SHP77 treated with DMSO at 0.1 percent for 48 hours (cell line): ENCODE results near the gene PRDM16.

Source experiments
- DNase-seq: peaks from one replicate; lab custom pipeline; 2025; lab: John Stamatoyannopoulos, UW

The PRDM16 gene

DNA sequence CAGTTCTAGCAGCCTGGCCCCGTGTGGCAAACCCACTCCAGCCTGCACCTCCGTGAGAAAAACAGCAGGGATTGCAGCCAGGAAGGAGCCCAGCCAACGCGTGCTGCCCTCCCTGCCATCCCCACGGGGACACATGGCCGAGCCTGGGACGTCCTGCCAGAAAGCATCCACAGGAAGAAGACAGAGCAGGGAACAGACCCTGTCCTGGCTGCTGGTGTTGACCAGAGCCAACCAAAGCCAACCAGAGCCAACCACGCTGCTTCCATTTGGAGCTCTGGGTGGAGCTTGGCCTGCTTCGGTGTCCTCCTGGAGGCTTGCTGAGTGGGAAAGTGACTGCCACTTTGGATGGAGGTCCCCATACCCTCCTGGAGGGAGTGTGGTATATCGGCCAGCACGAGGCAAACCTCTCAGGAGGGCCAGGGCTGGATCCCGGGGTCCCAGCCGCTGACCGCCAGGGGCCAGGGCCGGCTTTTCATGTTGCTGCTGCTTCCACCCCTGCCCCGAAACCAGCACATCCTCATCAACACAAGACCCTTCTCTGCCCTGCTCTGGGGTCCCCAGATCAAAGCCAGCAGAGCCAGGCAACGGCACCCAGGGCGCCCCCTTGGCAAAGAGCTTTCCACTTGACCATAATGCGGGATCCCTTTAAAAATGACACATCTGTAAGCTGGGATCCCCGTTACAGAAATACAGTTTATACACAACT lies 304.9 kb downstream of the PRDM16 start:
- no peak for DNase-seq

DNA sequence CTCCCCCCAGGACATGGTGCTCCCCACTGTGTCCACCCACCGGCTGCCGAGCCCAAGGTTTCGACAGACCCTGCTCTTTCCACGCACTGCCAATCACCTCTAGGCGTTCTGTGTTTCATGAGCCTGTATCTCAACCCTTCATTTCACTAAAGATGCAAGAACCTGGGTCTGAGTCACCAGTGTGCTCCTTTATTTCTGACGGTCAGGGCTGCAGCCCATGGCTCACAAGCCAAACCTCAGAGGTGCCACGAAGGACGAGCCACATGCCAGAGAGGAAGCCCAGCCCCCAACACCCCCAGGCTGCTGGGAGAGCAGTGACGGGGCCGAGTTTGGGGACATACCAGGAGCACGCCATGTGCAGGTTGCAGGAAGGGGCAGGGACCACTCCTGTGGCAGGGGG lies 306.2 kb downstream of the PRDM16 start:
- no peak for DNase-seq

DNA sequence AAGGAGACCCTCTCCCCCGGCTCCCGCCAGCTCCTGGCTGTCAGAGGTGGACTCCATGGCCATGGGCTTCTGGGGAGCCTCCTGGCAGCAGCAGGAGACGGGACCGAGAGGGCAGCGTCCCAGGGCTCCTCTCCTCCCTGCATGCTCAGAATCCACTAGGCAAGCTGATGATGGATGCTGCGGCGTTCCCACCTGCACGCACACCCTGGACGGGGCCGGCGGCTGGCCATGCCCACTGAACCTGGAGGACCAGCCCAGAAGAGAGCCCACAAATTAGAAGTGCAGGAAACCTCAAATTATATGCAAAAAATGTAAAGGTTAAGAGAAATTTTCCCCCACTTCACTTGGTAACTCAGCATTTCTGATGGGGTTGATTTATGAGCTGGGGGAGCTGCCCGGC lies 308.2 kb downstream of the PRDM16 start:
- no peak for DNase-seq

DNA sequence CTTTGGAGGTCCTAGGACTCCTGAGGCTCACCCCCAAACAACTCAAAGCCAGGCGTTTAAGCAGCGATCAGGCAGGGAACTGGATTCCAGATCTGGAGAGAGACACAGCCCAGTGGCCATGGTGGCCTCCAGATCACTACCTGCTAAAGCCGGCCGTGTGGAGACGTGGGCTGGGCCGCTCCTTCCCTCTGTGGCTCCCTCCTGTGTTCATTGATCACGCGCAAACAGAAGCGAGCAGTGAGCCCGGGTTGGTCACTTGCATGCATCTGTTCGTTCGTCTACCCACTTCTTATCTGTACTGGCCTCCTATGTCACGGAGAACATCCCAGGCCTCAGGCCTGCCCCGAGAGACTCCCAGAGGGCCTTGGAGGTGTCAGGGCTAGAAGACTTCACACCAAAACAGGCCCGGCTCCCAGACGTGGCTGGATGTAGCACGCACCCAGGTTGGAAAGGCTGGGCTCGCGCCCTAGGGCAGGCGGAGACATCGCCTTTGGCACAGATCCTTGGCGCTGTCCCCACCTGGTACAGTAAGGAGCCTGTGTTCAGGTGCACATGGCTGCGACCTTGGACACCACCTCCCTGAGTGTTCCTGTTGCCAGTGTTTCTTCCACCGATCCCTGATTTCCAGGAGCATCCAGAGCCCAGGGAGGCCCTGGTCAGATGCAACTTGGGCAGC lies 308.7 kb downstream of the PRDM16 start:
- DNase-seq, result no peak

DNA sequence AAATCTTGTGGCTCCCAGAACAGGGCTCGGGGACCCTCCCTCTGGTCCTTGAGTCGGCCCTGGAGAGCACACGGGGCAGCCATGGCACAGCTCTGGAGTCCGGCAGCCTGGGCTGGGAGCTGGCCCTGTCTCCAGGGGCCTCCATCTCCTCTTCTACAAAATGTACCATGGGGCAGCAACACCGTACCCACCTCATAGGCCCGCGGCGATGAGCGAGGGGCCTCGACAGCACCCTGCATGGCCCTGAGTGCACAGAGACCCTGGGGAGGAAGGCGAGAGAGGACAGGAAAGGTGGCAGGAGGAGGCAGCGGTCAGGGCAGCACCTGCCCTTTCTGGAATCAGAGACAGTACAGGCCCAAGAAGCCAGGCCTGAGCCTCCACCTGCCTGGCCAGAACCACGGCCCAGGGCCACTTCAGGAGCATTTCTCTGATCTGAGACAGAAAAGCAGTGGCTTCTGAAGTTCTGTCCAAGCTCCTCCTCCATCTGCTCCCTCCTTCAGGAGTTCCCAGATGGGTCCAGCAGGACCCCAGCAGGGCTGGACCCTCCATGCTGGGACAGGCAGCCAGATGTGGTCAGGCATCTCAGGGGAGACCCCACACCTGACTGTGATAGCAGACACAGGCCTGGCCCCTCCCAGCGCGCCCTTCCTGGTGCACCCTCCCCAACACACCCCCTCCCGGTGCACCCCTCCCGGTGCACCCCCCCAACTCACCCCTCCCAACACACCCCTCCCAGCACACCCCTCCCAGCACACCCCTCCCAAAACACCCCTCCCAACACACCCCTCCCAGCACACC lies 309.6 kb downstream of the PRDM16 start:
- DNase-seq, result no peak

DNA sequence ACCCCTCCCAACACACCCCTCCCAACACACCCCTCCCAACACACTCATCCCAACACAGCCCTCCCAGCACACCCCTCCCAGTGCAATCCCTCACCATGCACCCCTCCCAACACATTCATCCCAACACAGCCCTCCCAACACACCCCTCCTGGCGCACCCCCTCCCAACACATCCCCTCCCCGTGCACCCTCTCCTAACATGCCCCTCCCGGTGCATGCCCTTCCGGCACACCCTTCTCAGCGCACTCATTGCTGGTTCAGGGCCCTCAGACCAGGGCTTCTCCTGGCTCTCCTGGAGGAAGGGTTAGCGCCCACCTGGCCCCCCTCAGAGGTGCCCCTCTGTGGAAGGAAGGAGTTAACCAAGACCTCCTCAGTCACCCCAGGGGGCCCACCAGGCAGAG lies 310.9 kb downstream of the PRDM16 start:
- no peak for DNase-seq

DNA sequence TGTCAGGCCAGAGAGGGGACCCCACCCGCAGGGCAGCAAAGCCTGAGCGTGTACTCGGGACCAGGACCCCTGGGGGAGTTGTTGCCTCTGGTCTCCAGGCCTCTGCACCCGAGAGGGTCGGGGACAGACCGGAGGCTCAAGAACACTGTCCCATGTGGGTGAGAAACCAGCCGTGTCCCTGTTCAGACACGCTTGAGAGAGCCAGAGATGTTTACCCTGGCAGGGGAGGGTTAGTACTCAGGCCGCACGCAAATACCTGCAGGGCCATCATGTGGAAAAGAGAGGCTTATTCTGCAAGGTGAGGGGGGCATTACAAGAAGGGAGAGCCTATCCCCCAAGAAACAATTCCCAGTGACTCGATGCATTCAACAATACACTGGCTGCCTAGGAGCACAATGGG lies 311.5 kb downstream of the PRDM16 start:
- no peak for DNase-seq

DNA sequence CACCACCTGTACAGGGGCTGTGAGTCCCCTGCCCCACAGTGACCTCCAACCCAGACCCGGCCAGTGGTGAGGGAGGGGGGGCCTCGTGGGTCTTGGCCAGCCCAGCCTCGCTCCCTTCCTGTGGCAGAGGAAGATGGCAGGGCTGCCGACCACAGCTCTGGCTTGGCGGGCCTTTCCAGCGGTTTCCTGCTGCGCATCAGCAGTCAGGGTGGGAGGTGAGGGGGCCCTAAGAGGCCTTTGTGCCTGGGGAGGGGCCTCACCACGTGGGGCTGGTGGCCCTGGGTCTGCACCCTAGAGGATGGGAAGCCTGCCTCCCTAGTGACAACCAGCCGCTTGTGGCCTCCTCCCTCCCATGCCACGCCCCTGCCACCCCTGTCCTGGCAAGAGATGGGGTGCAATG lies 312.9 kb downstream of the PRDM16 start:
- no peak for DNase-seq

DNA sequence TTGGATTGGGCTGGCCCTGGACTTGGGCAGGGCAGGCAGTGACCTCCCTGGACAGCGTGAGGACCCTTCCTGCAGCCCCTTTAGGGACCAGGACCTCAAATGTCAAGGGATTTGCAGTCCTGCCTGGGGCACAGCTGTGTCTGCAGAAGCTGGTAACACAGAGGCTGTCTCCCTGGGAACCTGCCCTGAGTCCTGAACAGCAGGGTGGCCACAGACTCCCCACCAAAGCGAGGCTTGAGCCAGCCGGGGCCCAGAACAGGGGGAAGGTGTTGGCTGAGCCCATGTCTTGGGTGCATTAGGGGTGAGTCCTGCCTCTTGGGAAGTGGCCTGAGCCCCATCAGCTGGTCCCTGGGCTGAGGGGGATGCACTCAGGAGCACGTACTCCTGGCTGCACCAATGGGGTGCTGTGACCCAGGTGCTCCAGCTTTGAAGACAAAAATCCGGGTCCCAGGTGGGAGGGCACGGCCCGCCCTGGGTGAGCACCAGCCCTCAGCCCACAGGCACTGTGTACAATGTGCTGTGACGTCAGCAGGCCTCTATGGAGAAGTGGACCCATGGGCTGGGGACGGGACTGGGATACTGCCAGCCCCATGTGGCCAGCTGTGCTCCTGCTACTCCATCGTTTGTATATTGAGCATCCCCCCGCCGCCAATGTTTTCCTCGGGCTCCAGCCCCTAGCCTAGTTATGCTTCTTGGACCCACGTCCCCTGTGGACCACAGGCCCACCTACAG lies 313.5 kb downstream of the PRDM16 start:
- DNase-seq, result no peak

DNA sequence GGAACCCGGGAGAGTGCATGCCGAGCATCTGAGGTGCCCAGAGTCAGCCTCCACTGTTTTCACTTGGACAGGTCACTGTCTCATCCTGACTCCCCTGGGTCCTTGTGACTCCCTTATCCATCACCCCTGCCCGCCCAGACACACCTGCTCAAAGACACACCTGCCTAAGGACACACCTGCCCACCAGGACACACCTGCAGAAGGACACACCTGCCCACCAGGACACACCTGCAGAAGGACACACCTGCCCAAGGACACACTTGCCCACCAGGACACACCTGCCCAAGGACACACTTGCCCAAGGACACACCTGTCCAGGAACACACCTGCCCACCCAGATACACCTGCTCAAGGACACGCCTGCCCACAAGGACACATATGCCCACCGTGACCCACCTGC lies 314.7 kb downstream of the PRDM16 start:
- no peak for DNase-seq

DNA sequence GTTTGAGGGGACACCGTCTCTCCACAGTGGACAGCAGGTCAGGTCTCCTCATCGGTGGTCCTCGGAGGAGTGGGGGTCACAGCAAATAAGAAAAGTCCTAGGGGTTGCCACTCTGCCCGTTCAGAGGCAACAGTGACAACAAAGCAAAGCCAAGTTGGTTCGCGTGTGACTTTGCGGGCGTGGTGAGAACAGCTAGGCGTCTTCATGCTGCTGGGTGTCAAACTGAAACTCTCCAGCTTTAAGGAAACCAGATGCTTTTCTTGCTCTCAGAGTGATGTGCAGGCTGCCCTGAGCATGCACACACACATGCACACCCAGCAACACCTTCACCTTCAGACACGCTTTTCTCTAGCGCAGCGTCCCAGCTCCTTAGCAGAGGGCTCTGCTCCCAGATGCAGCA lies 315.4 kb downstream of the PRDM16 start:
- DNase-seq, result no peak

DNA sequence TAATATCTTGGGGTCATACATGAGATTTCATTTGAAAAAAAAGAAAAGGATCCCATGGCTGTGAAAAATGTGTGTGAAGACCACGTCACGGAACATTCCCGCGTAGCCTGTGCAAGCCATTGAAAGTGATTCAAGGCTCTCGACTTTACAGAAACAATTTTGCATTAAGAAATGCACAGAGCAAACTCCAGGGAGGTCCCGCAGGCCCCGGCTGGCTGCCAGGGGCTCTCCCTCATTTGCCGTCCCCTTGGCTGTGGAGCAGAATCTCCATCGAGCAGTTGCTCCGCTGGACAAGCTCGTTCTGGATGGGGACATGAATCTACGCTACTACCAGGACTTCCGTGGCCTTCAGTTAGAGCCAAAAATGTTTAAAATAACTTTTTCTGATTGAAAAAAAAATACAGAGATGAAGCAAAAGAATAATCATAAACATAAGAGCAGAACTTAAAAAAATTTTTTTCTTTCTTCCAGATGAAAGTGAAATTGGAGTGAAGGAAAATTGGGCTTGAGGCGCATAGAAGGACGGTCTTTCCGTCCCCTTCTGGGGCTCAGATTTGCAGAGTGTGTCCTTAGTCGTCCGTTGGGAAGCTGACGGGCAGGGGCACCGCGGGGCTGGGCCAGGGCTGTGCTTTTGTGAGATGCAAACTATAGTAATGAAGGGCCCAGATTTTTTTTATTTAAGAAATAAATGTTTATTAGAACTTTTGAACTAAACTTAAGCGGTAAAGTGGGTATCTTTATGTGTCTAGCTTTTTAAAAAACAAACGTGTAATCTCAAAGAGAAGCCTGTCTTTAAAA lies 317.4 kb downstream of the PRDM16 start:
- DNase-seq, result no peak

DNA sequence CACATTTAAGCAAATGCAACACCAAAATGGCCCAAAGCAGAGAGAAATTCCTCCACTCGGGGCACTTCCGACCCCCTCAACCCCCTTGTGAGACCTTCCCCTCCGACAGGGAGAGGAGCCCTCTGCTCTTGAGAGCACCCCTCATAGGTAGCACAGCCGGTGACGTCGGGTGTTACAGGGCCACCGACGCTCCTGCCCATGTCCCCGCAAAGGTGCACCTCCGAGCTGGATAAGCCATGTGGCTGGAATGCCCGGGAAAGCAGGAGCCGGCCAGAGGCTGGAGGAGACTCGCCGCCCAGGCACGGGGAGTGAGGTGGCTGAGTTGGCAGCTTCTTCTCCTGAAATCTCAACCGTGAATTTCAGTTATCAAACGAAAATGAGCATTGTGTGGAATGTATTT lies 318.4 kb downstream of the PRDM16 start:
- no peak for DNase-seq

DNA sequence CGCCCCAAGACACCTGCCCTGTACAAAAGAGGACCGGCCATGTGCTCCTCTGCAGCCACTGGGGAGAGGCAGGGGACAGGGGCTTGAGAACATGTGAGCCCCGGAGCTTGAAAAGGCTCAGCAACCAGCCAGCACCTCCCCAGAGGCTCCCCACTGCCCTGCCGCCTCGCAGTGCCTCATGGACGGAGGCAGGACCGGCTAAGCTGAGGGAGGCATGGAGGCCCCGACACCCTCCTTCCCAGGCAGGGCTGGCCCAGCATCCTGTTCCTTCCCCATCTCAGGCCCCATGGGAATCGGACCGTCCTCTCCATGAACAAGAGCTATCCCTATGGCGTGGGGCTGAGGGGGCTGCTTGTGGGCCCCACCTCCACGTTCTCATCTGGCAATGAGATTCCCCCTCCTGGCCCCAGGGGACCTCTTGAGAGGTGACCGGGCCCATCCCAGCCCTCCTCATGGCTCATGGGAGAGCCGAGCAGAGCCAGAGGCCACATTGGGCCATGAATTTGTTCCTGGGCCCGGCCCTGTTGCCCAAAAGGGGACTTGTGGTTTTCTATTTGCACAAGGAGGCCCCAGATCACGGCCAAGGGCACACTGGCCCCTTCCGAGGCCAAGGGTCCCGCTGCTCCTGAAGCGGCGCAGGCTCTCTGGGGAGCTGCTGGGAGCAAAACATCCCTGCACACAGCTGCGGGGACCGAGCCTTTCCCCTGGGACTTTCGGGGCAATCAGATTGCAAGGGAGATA lies 320.3 kb downstream of the PRDM16 start:
- DNase-seq, result no peak

DNA sequence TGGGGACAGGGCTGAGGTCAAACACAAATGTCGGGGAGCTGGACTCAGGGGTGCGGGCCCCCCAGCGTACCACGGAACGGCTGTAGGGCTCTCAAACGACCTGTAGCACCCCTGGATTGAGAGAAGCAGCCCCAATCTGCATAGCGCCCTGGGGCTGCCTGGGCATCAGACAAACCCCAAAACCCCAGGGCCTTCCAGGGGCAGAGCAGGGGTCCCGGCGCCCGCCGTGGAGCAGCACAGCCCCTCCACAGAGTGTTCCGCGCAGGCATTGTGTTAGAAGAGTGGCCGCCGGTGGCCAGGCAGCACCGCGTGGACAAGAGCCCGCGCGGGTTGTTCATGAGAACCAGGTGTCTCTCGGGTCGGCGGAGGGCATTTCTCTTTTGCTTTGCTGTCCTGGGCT lies 321.3 kb downstream of the PRDM16 start:
- DNase-seq, result no peak

DNA sequence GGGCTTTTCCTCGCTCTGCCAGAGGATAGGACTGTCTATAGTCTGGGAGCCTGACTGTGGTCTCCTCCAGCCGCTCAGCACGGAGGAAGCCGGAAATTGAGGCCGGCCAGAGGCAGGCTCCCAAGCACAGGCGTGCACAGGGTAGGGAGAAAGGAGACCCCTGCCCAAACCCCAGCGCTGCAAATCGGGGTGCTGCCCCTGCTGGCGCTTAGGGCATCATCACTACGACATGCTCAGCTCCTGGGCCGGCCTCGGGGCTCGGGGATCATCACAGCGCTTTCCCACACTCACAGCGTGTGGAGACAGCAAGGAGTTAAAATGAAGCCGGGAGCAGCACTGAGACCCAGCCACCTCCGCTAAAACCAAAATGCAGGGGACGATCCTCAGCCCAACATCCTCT lies 322.7 kb downstream of the PRDM16 start:
- no peak for DNase-seq

DNA sequence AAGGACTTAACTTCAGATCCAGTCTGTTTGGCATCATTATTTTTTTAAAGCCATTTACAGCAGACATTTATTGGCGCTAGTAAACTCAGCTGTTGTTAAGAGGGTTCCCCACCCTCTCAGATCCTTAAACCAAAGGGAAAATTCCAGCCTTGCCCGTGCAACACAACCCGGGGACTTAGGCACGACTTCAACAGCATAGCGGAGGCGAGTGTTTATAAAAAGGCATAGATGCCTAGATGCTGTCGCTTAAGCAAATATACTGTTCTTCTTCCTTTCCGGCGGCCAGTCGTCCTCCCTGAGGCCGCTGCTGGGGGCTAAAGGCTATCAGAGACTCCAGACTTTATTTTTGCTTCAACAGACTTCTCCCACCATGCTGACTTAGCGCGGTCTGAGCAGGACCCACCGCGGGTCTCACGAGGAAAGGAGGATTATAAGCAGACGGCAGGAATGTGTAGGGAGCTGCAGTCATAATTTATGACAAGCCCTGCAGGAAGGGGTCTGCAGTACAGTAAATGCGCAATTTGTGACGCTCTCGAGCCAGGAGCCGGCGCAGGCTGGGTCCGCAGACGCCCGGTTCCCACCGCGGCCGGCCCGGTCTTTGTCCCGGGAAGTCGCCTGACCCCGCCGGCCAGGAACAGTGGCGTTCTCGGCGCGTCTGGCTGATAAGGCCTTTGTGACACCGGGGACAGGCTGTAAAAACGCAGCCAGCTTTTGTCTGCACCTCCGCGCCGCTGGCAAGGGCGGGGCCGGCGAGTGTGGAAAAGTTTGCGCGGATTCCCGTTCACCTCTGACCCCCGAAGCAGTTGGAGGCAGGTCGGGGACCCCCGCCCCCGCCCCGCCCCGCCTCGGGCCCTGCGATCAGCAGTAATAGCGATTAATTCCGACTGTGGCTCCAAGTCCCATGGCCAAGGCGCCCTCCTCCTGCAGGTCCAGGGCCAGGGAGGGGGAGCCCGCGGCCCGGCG lies 324.3 kb downstream of the PRDM16 start:
- no peak for DNase-seq

DNA sequence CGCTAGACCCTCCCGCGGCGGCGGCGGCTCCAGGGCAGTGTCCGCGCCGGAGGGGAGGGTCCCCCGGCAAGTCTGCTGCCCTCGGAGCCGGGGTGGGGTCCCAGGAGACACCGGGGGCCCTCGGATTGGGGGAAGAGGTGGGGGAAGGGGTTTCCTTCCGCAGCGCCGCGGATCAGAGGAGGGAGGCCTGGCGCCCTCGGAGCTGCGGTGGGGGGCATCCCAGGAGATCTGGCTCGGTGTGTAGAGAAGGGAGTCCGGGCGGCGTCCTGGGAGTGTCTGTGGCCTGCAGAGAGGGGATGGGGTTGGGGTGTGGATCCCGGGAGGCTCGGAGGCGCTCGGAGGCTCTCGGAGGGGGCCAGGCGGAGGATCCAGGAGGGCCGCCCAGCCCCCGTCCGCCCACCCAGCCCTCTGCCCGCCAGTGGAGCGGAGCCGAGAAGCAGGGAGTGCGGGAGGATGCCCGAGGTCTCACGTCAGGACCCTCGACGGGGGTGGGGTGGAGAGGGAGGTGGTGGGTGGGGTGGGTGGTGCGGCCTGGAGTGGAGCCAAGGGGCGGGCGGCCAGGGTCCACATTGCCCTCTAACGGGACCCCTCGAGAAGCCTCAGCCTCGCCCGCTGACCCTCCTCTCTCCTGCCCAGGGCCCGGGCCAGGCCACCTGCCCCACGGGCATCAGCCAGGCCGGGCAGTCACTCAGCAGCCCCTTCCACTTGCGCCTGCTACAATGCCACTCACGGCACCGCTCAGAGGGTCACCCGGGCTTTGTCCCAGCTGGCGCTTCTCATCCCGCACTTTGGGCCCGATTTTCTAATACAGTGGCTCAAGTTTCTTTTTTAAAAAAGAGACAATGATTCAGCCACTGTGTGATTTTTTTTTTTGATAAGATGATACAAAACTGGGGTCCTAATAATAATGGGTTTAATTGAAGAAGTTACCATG lies 325.3 kb downstream of the PRDM16 start:
- DNase-seq, result no peak

DNA sequence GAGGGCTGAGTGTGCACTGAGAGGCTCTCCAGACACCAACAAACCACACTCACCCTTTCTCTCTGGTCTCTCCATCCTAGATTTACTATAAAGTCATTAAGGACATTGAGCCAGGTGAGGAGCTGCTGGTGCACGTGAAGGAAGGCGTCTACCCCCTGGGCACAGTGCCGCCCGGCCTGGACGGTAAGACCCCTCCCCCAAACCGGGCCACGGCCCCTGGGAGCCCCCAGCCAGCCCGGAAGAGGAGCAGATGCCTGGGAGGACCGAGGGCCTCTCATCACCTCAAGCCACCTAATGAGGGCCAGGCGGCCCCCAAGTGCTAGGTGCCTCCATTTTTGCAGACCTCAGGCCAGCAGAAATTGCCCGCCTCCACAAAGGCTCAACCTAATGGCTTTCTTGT lies 327.4 kb downstream of the PRDM16 start:
- no peak for DNase-seq
